ENCODE measurements around the gene GPR15LG.

- TF ChIP-seq EZH2phosphoT487 (conservative IDR thresholded peaks at IDR 0.05; ENCODE audit: low read length), result no peak
- TF ChIP-seq, protein P1, sequence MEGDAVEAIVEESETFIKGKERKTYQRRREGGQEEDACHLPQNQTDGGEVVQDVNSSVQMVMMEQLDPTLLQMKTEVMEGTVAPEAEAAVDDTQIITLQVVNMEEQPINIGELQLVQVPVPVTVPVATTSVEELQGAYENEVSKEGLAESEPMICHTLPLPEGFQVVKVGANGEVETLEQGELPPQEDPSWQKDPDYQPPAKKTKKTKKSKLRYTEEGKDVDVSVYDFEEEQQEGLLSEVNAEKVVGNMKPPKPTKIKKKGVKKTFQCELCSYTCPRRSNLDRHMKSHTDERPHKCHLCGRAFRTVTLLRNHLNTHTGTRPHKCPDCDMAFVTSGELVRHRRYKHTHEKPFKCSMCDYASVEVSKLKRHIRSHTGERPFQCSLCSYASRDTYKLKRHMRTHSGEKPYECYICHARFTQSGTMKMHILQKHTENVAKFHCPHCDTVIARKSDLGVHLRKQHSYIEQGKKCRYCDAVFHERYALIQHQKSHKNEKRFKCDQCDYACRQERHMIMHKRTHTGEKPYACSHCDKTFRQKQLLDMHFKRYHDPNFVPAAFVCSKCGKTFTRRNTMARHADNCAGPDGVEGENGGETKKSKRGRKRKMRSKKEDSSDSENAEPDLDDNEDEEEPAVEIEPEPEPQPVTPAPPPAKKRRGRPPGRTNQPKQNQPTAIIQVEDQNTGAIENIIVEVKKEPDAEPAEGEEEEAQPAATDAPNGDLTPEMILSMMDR (IDR thresholded peaks at IDR 0.05; ENCODE audit: insufficient read depth, low read length, poor library complexity, severe bottlenecking), result no peak
These were observed 32.4 kb downstream of the GPR15LG start for GRCh38 chr10:84205853-84206525.

Measured in SU-DHL-6 (cell line).